GM18505 (cell line): ENCODE measurements around the gene SLC39A7.

Source experiments
- ATAC-seq: cut with Tn5 transposase; IDR thresholded peaks from one replicate; pipeline ENCODE4 v1.9.1; 2021; ENCODE audit not compliant: unreplicated experiment
- POLR2A ChIP-seq: IDR thresholded peaks from 4 replicates; pipeline ENCODE4 v1.6.1; 2011; ENCODE audit warnings: borderline replicate concordance; ENCODE audit not compliant: insufficient read depth, insufficient read length; ENCODE audit errors: extremely low read depth

SLC39A7 gene

GRCh38 chr6:33200219-33201146, at the start of gene SLC39A7, which contains the start of gene RXRB:
SLC39A7 (plus strand) TSS chr6:33200867; CDS start chr6:33201246, 379 bp downstream.
RXRB (minus strand) TSS chr6:33200665; CDS start chr6:33200476, 189 bp downstream.
- peak; percentile 90 for TF ChIP-seq POLR2A
- ATAC-seq, result peak; percentile 46

- no peak for ATAC-seq
- no peak for TF ChIP-seq POLR2A
Measured at GRCh38 chr6:33151050-33151449, 49.6 kb upstream of the SLC39A7 start.

- no peak for ATAC-seq
- no peak for TF ChIP-seq POLR2A
Measured at GRCh38 chr6:33154349-33154748, 46.3 kb upstream of the SLC39A7 start.

- TF ChIP-seq POLR2A, result no peak
- no peak for ATAC-seq
Measured at GRCh38 chr6:33156561-33156960, 44.1 kb upstream of the SLC39A7 start.

GRCh38 chr6:33156964-33157363, 43.7 kb upstream of the SLC39A7 start:
- TF ChIP-seq POLR2A, result no peak
- ATAC-seq, result no peak

- no peak for ATAC-seq
- no peak for TF ChIP-seq POLR2A
Measured at GRCh38 chr6:33160096-33160495, 40.6 kb upstream of the SLC39A7 start.

GRCh38 chr6:33160728-33161344, 39.8 kb upstream of the SLC39A7 start:
- TF ChIP-seq POLR2A, result no peak
- no peak for ATAC-seq

- TF ChIP-seq POLR2A, result no peak
- ATAC-seq, result peak; percentile 58
Measured at GRCh38 chr6:33161354-33162331, 39.0 kb upstream of the SLC39A7 start.

GRCh38 chr6:33163540-33163939, 37.1 kb upstream of the SLC39A7 start:
- no peak for ATAC-seq
- no peak for TF ChIP-seq POLR2A

GRCh38 chr6:33164176-33164575, 36.5 kb upstream of the SLC39A7 start:
- TF ChIP-seq POLR2A, result no peak
- ATAC-seq, result no peak

GRCh38 chr6:33164665-33165373, 35.8 kb upstream of the SLC39A7 start:
- no peak for ATAC-seq
- no peak for TF ChIP-seq POLR2A

GRCh38 chr6:33165581-33166258, 34.9 kb upstream of the SLC39A7 start:
- ATAC-seq, result no peak
- TF ChIP-seq POLR2A, result no peak
